ENCODE results near the gene SDC4.

DNA sequence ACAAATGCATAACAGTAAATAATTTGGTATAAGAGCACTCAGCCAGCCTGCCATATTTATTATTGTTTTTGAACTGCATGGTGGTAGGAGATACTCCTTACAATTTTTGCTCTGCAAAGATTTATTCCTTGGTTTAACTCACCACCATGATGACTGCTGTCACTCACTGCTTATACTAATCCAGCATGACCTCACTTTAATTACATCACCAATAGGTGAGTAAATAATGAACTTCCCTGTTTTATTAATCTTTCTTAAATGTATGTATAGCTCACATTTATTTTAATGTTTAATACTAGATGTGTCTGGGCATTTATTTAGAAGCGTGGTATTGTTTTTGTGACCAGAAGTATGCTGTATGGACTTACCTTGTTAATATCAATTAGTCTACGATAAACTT lies 42.7 kb upstream of the SDC4 start:
- TF ChIP-seq EZH2 (IDR thresholded peaks at IDR 0.05; ENCODE audit: low read depth) = no peak
- TF ChIP-seq, protein P1, sequence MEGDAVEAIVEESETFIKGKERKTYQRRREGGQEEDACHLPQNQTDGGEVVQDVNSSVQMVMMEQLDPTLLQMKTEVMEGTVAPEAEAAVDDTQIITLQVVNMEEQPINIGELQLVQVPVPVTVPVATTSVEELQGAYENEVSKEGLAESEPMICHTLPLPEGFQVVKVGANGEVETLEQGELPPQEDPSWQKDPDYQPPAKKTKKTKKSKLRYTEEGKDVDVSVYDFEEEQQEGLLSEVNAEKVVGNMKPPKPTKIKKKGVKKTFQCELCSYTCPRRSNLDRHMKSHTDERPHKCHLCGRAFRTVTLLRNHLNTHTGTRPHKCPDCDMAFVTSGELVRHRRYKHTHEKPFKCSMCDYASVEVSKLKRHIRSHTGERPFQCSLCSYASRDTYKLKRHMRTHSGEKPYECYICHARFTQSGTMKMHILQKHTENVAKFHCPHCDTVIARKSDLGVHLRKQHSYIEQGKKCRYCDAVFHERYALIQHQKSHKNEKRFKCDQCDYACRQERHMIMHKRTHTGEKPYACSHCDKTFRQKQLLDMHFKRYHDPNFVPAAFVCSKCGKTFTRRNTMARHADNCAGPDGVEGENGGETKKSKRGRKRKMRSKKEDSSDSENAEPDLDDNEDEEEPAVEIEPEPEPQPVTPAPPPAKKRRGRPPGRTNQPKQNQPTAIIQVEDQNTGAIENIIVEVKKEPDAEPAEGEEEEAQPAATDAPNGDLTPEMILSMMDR (conservative IDR thresholded peaks at IDR 0.05) = no peak

All from PC-9 (cell line).